Lower lobe of right lung (tissue), 2 donors: ENCODE results near the gene CALM1. TPM values are rescaled to one million over a fixed set of nuclear protein-coding genes. Genes with fewer than 3 reads are reported as not detected.
A peak's percentile ranks its signal among the peaks of the same experiment; 100 is the strongest.

Experiments used
- ATAC-seq, 2 donors: fragments of 200-7000 bp; cut with Tn5 transposase; one replicate each; pipeline ENCODE4 v1.9.1; 2020 to 2022; ENCODE audit warnings: mild to moderate bottlenecking in 2 of 2, moderate library complexity in 2 of 2
- DNase-seq: peaks from one replicate; pipeline ENCODE4 v3.0.0-alpha.2; 2020
- H3K27ac ChIP-seq: fragments of 200-600 bp; one replicate; pipeline ENCODE4 v1.8.0; 2022
- H3K27me3 ChIP-seq: fragments of 200-600 bp; one replicate; pipeline ENCODE4 v1.8.0; 2022; ENCODE audit warnings: low read depth
- H3K36me3 ChIP-seq: fragments of 200-600 bp; one replicate; pipeline ENCODE4 v1.8.0; 2022; ENCODE audit warnings: mild to moderate bottlenecking
- H3K4me1 ChIP-seq: fragments of 200-600 bp; one replicate; pipeline ENCODE4 v1.8.0; 2022
- H3K4me3 ChIP-seq: fragments of 200-600 bp; one replicate; pipeline ENCODE4 v1.8.0; 2022; ENCODE audit warnings: mild to moderate bottlenecking
- H3K9me3 ChIP-seq: fragments of 200-600 bp; one replicate; pipeline ENCODE4 v1.8.0; 2022
- intact Hi-C: fragments of 100-400 bp; cut with DNase I; formaldehyde crosslinking; loops from one replicate; pipeline ENCODE4 v1.11.0; 2022
- total RNA-seq: library from RNA; stranded (reverse); fragmentation: NEBNext Ultra II Directional; extraction: Animal tissue kit (Norgen Biotek cat#: 25700); gene quantifications from one replicate; pipeline ENCODE4 v1.2.1, GENCODE V29; 2021
- TF ChIP-seq, protein P1 (sequence below): fragments of 200-600 bp; IDR thresholded peaks from one replicate; pipeline ENCODE4 v1.8.0; 2022; ENCODE audit warnings: antibody characterized with exemption, mild to moderate bottlenecking
- donor health status: DM: no; HTN: yes; CAD: no; lungs with severe emphysema.

CALM1 gene
- total RNA-seq, 1 donor from 2014 or later: 518 TPM

DNA sequence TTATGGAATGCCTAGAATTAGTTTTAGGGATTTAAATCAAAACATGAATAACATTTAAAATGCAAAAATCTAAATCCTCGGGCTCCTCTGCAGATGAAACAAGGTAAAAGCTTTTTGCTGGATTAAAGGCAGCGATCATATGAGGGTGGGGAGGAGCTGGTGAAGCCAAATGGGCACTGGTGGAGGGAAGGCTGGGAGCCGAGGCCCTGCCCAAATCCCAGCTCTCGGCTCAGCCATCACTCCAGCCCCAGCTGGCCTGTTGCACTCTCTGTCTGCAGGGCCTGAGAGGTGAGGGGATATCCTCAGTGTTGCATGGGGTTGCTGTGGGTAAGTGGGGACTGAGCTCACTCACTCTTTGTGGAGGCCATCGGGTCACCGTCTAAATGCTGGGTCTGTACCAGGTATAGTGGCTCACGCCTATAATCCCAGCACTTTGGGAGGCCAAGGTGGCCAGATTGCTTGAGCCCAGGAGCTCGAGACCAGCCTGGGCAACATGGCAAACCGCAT is 28.6 kb downstream of the CALM1 start:
- Histone ChIP-seq H3K36me3 (no peaks in the 10 kb centered on the region), H3K4me3 (no peak overlapping the region), H3K27me3 (no peaks in the 10 kb centered on the region), H3K4me1 (peaks cover 22% of the 10 kb centered on the region), H3K9me3 (no peaks in the 10 kb centered on the region), H3K27ac (no peak overlapping the region)
- DNase-seq (no peak), ATAC-seq (no peak)
- TF ChIP-seq, protein P1, sequence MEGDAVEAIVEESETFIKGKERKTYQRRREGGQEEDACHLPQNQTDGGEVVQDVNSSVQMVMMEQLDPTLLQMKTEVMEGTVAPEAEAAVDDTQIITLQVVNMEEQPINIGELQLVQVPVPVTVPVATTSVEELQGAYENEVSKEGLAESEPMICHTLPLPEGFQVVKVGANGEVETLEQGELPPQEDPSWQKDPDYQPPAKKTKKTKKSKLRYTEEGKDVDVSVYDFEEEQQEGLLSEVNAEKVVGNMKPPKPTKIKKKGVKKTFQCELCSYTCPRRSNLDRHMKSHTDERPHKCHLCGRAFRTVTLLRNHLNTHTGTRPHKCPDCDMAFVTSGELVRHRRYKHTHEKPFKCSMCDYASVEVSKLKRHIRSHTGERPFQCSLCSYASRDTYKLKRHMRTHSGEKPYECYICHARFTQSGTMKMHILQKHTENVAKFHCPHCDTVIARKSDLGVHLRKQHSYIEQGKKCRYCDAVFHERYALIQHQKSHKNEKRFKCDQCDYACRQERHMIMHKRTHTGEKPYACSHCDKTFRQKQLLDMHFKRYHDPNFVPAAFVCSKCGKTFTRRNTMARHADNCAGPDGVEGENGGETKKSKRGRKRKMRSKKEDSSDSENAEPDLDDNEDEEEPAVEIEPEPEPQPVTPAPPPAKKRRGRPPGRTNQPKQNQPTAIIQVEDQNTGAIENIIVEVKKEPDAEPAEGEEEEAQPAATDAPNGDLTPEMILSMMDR: no peak
- intact Hi-C loops: no loop called here

DNA sequence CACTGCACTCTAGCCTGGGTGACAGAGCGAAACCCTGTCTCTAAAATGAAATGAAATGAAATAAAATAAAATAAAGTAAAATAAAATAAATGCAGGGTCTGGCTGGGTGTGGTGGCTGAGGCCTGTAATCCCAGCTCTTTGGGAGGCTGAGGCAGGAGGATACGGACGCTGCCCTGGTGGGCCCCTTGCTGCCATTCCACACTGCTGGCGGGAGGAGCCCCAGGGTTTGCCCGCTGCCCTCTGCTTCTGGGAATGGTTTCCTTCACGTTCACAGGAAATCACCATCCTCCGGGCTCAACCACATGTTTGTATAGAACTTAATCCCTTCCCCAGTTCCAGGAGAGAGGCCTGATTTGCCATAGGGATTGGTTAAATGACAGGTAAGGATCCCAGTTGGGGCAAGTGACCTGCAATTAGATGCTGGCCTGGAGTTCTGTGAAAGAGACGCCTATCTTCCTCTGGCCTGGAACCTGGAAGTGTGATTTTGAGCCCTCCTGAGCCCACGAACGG is 29.3 kb downstream of the CALM1 start:
- H3K36me3 ChIP-seq: no peaks in the 10 kb centered on the region
- H3K27ac ChIP-seq: no peak overlapping the region
- no peak for DNase-seq
- H3K27me3 ChIP-seq: no peaks in the 10 kb centered on the region
- peaks cover 22% of the 10 kb centered on the region for H3K4me1 ChIP-seq
- ATAC-seq: no peak
- no peak overlapping the region for H3K4me3 ChIP-seq
- TF ChIP-seq, protein P1: no peak
- no peaks in the 10 kb centered on the region for H3K9me3 ChIP-seq
- intact Hi-C loops: no loop called here

DNA sequence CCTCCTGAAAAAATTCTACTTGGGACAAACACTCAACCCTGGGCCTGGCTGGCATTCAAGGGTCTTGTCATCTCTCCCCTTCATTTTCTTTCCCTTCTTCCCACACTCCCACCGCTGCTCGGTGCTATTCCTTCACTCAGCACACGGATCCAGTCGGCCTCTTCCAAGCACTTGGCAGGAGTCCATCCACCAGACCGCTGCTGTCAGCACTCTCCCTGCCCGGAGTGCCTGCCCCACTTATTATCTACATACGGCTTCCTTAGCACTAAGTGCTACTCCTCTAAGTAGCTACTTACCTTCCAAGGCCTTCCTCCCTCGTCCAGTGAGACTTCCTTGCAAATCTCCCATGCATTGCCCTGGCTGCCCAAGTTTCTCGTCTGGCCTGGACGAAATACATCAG is 29.8 kb downstream of the CALM1 start:
- TF ChIP-seq, protein P1: no peak

GRCh38 chr14:90427848-90428426 is 31.1 kb downstream of the CALM1 start:
- no peak overlapping the region for H3K27ac ChIP-seq
- ATAC-seq: no peak

More for the DNA sequence above, 29.8 kb downstream of the CALM1 start:
- H3K27me3 ChIP-seq: no peaks in the 10 kb centered on the region
- H3K4me1 ChIP-seq: peaks cover 22% of the 10 kb centered on the region
- DNase-seq (no peak), ATAC-seq (peak; percentile 43 to 52)
- H3K27ac ChIP-seq: no peak overlapping the region
- H3K9me3 ChIP-seq: no peaks in the 10 kb centered on the region
- H3K36me3 ChIP-seq: no peaks in the 10 kb centered on the region
- intact Hi-C loops: no loop called here
- H3K4me3 ChIP-seq: no peak overlapping the region

GRCh38 chr14:90428676-90429075 is 31.8 kb downstream of the CALM1 start:
- TF ChIP-seq, protein P1: no peak
- no peak for DNase-seq
- intact Hi-C loops: no loop called here
- Histone ChIP-seq H3K4me1 (peaks cover 22% of the 10 kb centered on the region), H3K36me3 (no peaks in the 10 kb centered on the region), H3K4me3 (no peak overlapping the region), H3K27me3 (no peaks in the 10 kb centered on the region), H3K9me3 (no peaks in the 10 kb centered on the region), H3K27ac (no peak overlapping the region)
- ATAC-seq: no peak

More at GRCh38 chr14:90427848-90428426, 31.1 kb downstream of the CALM1 start:
- TF ChIP-seq, protein P1: no peak
- H3K27me3 ChIP-seq: no peaks in the 10 kb centered on the region
- no peak for DNase-seq
- H3K4me3 ChIP-seq: no peak overlapping the region
- no peaks in the 10 kb centered on the region for H3K36me3 ChIP-seq
- peaks cover 22% of the 10 kb centered on the region for H3K4me1 ChIP-seq
- no peaks in the 10 kb centered on the region for H3K9me3 ChIP-seq
- intact Hi-C loops: no loop called here
